ENCODE results near the gene MILR1.

DNA sequence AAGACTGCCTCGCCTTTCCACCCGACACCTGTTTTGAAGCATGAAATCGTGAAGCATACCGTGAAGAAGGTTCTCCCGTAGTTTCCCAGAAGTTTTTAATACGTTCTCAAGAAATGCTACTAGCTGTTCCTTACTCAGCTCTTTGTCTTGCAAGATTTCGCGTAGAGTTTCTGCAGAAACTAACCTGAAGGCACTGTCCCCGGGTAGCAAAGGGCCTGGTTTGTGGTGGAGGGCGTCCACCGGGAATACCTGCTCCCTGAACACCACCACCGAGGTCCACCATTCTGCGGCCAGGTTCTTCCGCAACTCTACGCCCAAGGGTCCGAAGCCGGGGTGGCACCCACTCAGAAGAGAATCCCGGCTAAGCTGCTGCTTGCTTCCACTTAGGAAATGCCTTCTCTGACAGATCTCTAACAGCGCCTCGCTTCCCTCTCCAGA, 47.5 kb downstream of the MILR1 start:
- TF ChIP-seq, protein P1, sequence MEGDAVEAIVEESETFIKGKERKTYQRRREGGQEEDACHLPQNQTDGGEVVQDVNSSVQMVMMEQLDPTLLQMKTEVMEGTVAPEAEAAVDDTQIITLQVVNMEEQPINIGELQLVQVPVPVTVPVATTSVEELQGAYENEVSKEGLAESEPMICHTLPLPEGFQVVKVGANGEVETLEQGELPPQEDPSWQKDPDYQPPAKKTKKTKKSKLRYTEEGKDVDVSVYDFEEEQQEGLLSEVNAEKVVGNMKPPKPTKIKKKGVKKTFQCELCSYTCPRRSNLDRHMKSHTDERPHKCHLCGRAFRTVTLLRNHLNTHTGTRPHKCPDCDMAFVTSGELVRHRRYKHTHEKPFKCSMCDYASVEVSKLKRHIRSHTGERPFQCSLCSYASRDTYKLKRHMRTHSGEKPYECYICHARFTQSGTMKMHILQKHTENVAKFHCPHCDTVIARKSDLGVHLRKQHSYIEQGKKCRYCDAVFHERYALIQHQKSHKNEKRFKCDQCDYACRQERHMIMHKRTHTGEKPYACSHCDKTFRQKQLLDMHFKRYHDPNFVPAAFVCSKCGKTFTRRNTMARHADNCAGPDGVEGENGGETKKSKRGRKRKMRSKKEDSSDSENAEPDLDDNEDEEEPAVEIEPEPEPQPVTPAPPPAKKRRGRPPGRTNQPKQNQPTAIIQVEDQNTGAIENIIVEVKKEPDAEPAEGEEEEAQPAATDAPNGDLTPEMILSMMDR (IDR thresholded peaks at IDR 0.05 in 8 of 11, conservative IDR thresholded peaks at IDR 0.05 in 3 of 11) = no peak
- TF ChIP-seq POLR2AphosphoS5 (IDR thresholded peaks at IDR 0.05) = no peak
